Stimulated activated CD8-positive, alpha-beta memory T cell treated with anti-CD3 and anti-CD28 coated beads, Interleukin-4, amount 100 ng/mL, for 4 hours (primary cell): ENCODE results near the gene MAP3K10.
"Not testable (repeated sequence)": the region's sequence is repeated elsewhere in the genome, so short reads cannot be mapped to it uniquely, and the experiment has no call there.

Source experiments
- DNase-seq, 2 donors: peaks; one replicate each; pipeline ENCODE4 v3.0.0-alpha.2; 2020; ENCODE audit warnings: low read depth in 2 of 2, low spot score in 1 of 2

Gene MAP3K10

DNA sequence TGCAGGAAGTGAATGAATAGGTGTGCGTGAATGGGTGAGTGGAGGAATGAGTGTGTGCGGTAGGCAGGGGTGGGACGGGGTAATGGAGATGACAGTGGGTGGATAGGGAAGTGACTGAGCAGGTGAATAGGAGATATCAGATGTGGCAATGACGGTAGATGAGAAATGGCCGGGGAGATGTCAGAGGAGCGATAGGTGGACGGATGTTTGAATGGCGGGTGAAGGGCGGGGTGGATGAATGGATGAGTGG is 25.5 kb downstream of the MAP3K10 start:
- no peak for DNase-seq

DNA sequence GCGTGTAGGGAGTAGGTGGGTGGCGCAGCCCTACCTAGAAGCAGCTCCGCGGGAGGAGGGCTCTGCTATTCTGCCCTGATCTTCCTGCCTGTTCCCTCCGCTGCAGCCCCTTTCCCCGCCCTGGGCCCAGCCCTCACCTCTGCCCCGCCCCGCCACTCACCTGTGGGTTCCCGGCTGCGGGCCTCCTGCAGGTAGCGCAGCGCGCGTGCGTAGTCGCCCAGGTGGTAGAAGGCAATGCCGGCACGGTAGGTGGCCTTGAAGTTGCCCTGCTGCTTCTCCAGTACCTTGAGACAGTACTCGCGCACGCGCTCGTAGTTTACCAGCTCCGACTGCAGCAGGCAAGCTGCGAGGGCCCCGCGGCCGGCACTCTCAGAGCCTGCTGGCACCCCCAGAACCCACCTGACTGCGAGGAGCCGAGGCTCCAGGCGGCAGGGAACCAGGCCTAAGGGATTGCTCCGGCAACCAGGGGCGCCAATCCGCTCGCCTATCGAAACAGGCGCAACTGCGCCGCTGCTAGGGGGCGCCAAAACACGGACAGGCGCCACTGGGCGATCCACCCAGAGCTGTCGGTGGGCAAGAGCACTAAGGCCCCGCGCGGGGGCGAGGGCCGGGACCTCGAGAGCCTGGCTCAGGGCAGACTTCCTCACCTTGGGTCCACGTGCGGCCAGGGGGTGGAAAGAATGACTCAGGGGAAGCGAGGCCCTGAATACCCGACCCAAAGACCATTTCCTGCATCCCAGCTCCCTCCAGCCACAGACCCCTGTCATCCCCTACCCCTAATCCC is 26.0 kb downstream of the MAP3K10 start:
- no peak for DNase-seq

DNA sequence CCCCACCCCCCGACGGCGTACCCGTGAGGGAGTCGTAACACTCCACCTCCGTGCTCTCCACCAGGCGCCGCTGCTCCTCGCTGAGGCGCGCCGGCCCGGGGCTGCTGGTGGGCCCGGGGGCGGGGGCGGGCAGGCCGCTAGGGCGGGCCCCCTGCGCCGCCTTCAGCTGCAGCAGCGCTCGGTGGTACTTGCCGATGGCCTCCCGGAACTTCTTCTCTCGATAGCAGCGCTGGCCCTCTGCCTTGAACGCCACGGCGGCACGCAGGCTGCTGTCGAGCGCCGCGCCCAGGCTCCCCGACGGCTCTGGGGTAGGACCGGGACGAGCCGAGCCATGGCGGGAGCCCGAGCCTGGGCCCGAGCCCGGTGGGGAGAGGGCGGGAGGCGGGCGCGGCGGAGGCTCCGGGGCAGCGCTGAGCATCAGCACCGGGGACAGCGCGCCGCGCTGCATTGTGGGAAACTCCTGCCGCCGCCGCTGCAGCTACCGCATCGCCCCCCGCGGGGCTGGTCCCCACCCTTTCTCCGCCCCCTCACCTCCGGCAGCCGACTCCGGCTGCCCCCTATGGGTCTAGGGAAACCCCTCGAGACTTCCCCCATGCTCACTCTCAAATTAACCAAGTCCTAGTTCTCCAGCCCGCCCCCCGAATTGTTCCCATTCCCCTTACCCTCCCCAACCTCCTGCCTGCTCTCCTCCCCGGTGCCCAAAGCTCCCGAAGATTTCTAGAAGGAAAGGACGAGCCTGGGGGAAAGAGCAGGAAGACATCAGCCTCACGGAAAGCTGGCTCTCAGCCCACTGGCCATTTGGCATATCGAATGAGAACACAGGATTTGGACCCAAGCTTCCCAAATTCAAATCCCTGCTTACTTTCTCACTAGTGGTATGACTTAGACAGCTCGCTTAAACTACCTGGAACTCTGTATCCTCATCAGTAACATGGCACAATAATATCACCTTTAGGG is 27.0 kb downstream of the MAP3K10 start, which contains the start of gene TTC9B:
Gene TTC9B, minus strand, starts transcription at position 451 of the 957 bp plus-strand sequence. Its CDS starts 3 bp downstream, at position 448.
- DNase-seq, result no peak

DNA sequence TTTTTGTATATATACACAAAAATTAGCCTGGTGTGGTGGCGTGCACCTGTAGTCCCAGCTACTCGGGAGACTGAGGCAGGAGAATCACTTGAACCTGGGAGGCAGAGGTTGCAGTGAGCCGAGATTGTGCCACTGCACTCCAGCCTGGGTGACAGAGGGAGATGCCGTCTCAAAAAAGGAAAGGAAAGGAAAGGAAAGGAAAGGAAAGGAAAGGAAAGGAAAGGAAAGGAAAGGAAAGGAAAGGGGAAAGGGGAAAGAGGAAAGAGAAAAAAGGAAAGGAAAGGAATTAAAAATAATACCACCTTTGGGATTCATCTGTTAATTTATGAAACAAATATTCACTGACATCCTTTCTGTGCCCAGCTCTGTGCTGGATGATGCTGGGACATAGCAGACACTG is 27.8 kb downstream of the MAP3K10 start:
- not testable (repeated sequence) for DNase-seq

DNA sequence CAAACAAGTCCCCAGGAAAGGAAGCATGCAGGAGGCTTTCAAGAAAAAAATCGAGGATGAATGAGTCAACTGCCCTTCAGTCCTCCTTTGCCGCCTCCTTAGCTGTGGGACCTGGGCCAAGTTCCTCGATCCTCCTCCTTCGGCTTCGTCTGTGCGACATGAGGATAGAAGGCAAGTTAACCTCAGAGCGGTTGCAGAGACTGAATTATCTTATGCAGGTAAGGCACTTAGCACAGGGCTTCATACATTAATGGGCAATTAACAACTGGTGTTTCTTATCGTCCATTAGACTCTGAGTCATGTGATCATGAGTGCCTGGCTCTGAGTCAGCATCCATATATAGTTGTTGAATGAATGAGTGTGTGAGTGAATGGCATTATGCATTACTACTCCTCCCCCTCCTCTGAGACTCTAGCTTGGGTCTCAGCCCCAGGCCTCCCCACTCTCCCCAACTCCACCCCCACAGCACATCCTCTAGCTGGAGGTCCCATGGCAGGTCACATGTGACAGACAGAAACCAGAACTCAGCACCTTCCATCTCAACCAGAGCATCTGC is 28.6 kb downstream of the MAP3K10 start:
- no peak for DNase-seq

DNA sequence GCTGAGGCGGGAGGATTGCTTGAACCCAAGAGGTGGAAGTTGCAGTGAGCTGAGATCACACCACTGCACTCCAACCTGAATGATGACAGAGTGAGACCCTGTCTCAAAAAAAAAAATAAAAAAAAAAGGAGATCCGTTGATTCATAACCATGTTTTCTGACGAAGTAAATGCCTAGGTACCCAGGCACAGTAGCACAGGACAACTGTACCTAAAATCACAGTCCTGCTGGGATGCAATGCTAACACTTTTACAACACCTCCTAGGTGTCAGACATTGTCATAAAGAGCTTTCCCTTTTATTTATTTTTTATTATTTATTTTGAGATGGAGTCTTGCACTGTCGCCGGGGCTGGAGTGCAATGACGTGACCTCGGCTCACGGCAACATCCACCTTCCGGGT is 29.4 kb downstream of the MAP3K10 start:
- DNase-seq, result no peak

DNA sequence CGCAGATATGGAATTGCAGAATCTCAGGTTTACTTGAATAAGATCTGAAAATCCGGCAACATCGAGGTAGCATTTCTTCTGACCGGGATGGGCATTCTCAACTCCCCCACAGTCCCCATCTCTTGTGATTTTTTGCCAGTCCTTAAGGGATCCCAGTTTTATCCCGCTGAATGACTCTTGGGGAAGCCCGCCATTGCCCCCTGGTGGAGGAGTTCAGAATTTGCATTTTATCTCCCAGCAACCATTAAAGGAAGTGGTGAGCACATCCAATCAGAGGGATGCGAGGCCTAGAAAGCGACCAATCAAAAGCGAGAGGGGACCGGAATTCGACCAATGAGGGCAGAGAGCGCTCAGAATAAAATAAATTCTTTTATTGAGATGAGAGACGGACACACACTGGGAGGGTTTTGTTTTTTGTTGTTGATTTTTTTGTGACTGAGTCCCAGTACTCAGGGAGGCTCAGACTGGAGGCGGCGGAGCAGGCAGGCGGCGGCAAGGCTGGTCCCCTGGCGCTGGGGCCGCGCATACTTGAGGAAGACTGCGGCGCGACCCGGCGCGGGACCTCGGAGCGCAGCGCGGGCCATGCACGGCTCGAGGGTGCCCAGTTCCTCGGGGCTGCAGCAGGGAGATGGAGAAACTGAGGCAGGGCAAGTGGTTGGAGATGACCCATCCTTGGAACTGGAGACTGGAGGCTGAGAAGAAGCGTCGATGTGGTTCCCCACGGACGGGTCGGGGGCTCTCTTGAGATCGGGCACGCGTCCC is 30.8 kb downstream of the MAP3K10 start:
- peak; percentile 42 to 49 for DNase-seq

DNA sequence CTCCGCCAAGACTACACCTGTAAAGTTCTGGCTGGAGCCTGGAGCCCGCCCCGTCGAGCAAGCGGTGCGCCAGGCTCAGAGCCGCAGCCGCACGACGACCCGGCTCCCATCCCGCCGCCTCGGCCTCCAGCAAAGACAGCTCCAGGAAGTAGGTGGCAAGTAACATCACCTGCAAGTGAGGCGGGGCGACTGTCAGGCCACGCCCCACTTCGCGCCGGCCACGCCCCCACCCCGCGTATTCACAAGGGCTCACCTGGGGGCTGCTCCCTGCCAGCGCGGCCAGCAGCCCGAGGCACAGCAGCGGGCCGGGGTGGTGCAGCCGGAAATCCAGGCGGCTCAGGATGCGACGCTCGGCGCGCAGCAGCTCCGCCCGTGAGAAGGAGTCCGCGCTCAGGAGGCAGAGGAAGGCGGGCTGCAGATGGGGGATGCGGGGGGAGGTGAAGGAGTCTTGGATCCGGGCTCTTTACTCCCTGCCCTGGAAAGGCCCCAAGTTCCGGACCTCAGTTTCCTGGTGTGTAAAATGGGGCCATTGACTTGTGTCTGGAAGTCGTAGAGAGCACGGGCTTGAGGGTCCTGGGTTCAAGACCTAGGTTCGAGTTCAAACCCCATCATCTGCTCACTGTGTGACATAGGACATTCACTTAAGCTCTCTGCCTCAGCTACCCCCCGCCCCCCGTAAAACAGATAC is 32.1 kb downstream of the MAP3K10 start:
- DNase-seq, result no peak

DNA sequence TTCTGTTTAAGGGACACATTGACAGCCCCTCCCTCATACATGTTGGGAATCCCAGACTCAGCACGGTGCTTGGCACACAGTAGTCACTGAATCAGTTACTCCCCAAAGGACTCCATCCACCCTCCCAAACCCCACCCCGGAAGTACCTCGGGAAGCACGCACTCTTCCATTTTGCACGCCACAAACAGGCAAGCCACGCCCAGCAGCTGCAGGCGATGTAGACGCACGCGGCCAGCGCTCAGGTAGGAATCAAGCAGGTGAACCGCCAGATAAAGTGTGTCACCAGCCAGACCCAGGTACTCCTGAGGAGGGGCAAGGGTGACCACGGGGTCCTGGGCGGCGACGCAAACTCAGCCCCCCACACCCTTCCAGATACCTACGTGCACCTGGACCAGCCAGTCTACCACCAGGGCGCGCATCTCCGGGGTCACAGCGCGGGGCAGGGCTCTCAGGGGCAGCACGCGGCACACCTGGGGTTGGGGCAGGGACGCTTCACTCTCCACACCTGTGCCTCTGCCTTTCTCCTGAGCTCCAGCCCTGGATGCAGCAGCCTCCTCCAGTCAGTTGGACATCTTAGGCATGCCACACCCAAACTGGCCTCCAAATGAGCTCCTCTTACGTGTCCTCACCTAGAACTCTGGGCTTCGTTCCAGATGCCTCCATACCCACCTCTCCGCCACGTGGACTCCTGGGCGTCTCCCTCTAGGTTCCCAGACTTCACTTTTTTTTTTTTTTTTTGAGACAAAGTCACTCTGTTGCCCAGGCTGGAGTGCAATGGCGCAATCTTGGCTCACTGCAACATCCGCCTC is 33.3 kb downstream of the MAP3K10 start:
- no peak for DNase-seq

DNA sequence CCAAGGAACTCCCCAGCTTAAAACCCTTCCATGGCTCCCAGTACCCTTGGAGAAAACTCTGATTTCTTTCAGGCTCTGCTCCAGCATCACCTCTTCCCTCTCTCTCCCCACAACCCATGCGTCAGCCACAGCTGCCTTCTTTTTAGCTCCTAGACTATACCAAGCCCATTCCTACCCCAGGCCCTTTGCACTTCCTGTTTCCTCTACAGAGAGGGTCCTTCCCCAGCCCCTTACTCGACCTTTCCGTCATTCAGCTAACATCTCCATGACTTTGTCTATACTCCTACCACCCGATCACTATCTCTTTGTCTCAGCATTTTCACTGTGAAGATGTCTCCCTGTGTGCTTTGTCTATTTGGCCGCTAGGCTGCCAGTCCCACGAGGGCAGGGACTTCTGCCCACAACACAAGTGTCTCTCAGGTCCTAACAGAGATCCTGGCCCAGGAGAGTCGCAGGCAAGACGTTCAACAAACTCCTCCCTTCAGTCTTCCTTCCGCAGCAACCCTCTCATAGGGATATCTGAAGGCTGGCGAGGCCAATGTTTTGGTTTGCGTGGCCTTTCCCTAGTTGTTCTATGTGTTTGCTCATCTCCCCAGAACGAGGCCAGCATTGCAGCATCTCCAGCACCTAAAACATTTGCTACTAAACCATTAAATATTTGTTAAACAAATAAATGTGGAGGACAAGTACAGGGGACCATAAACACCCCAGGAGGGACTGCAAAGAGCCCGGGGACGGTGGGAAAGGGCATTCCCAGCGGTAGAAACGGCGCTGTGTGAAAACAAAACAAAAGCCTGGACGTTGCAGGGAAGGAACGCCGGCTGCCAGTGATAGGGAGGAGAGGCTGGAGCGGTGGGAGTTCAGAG is 34.4 kb downstream of the MAP3K10 start:
- no peak for DNase-seq

DNA sequence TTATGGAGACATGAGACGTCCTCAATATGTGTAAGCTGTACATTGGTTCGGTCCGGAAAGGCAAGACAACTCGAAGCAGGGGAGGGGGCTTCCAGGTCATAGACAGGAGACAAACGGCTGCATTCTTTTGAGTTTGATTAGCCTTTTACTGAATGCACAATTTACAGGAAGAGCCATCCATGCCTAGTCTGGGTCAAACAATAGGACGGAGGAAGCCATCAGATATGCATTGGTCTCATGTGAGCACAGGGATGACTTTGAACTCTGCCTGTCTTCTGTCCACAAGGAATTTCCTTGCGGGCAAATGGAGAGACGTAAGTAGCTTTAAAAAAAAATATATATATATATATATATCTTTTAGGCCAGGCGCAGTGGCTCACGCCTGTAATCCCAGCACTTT is 37.1 kb downstream of the MAP3K10 start:
- no peak for DNase-seq

DNA sequence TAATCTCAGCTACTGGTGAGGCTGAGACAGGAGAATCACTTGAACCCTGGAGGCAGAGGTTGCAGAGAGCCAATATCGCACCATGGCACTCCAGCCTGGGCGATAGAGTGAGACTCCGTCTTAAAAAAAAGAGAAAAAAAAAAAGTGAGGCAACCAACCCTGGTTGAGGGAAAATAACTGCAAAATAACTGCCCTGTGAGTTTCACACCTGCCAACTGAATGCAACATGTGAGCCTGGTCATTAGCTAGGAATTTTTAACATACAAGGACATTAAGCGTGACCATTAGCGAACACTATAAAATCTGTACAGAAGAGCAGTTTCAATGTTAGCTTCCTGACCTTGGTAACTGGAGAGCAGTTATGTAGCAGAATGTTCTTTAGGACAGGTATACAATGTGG is 37.6 kb downstream of the MAP3K10 start:
- no peak for DNase-seq

DNA sequence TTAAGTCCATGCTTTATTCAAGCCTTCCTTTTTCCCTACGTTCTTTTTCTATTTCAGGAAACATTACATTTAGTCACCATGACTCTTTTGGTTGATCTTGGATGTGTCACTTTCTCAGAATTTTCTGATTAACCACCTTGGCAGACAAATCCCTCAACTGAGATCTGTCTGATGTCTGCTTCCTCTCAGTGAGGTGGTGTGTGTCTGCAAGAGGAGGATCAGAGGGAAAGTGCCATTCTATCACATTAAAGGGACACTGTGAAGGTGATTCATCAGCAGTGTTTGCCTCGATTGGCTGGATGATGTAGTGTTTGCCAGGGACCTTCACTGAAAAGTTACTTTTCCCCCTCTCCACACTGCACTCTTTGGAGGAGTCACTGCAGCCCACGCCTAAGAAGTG is 38.3 kb downstream of the MAP3K10 start:
- DNase-seq, result no peak

DNA sequence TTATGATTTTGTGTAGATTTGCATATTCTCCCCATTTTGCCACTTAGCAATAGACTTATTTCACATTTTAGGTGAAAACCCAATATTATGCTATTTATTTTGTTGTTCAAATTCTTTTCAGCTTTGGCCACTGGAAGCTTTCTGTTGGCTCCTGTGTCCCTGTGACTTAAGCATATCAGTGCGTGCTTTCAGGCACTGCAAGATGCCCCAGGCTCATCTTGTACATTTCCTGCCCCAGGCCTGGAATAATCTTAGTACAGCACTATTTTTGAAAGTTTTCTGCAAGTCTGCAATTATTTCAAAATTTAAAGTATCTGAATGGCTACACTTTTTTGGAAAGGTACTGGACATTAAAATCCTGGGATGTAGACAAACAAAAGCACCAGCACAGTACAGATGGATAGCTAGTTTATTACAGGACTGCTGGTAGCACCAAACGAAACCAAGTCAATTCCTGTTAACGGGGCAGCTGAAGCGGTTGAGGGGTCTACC is 38.7 kb downstream of the MAP3K10 start:
- DNase-seq, result no peak

DNA sequence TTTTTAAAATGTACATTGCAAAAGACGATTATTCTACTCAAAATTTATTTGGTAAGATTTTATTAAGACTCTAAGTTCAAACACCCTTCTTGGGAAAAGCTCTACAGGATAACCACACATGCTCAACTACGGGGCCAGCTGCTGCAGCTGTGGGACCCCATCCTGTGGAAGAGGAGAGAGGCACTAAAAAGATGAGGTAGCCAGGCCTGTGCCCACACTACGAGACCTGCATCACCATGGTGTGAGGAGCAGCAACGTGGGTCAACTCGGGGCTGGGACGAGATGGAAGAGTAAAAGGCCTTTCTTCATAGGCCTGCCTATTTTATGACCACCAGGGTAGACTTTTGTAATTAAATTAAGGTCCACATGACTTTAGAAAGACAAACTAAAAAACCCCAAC is 39.8 kb downstream of the MAP3K10 start:
- no peak for DNase-seq

DNA sequence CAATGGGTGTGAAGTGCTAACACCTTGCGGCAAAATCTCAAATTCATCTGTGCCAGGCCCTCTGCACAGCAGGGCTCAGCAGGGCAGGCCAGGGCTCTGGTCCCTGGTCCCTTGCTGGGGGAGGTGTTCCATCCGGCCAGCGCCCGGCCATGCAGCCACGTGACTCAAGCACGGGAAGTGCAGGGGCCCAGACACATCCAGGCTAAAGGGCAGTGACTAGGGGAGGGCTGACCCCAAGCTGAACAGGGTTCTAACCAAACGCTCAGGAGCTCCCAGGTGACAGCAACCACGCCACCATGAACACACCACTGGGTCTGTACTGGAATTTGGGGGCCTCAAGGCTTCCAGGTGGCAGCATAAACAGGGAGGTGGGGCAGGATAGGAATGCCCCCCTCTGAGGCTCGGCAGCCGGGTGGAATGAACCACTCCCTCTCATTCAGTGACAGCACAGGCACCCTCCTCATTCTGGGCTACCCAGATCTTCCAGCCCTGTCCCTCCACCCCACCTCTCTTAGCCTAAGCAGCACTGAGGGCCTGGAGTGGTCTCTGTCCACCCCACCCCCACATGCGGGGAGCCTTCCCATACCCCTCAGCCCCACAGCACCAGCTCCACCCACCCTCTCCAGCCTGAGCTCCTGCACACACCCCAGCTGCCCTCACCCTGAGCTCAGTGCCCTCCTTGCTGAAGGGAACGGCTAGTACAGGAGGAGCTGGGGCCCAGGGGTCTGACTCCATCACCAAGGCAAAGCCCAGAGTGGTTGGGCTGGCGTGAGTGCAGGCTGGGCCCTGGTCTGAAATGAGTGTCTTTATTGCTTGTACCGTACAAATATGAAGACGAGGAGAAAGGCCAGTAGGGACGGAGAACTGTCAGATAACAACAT is 40.6 kb downstream of the MAP3K10 start:
- no peak for DNase-seq

DNA sequence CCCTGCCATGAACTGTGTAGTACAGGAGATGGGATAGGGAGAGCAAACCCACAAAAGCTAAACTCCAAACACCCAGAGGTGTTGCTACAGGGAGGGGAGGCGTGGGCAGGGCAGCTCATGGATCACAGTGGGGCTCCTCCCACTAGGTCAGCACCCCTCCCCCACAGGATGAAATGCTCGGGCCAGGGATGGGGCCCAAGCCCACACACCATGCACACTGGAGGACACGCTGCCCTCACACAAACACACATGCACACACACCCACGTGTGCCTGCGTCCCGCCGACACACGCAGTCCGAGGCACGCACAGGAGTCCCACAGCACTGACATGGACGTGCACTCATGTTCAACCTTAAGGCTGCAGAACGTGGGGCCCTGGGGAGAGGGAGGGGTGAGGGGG is 41.3 kb downstream of the MAP3K10 start:
- DNase-seq, result no peak
